Endothelial cell of coronary artery (primary cell): ENCODE measurements around the gene TXNDC5. TPM values are rescaled to one million over a fixed set of nuclear protein-coding genes. Genes with fewer than 3 reads are reported as not detected.

Experiments used
- total RNA-seq: library from RNA; depleted of rRNA; stranded (reverse); fragments of >200 nt; gene quantifications from 2 replicates; pipeline ENCODE4 v1.2.3, GENCODE V29; 2014

The TXNDC5 gene
- total RNA-seq: 1,055 and 1,190 TPM in 2 replicates

DNA sequence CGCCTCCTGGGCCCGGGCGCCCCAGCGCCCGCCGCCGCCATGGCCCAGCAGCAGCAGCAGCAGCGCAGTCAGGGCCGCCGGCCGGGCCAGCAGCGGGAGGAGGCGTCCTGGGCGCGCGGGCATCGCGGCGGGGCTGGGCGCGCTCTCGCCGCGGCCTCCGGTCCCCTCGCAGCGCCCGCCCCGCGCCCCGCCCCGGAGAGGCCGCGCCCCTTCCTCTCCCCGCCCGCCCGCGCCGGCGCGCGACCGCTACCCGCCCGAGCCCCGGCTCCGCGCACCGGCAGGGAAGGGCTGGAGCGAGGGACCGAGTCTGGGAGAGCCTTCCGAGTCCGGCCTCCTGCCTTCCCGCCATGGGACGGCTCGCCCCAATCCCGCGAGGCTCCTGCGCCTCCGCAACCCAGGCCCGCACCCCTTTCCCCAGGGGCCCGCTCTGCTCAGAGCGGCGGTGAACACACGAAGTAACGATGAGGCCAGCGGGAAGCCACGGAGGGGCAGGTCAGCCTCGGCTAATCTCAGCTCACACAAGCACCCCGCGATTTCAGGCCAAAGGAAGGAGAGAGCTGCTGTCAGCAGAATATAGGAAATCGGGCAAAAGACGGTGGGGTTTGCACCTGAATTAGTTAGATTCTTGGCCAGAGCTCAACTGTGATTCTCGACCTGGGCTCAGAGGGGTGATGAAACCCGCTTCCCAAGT lies at the start of gene TXNDC5:
Gene TXNDC5 (minus strand): TSS at position 135 of the 691 bp plus-strand sequence. CDS start 12 bp downstream, at position 123.

Other genes with a start within 250 kb of the TXNDC5 start
- gene BMP6, start 184.7 kb downstream of the TXNDC5 start, total RNA-seq: 141 and 190 TPM in 2 replicates
- 12.8 and 14.5 TPM in 2 replicates for gene BLOC1S5, start 153.6 kb upstream of the TXNDC5 start, total RNA-seq
- gene EEF1E1, start 191.8 kb upstream of the TXNDC5 start, total RNA-seq: 37.4 and 51.3 TPM in 2 replicates